ENCODE data around the gene SPEN.
A peak's percentile ranks its signal among the peaks of the same experiment; 100 is the strongest.
"Not testable (repeated sequence)": the region's sequence is repeated elsewhere in the genome, so short reads cannot be mapped to it uniquely, and the experiment has no call there.

SPEN gene

DNA sequence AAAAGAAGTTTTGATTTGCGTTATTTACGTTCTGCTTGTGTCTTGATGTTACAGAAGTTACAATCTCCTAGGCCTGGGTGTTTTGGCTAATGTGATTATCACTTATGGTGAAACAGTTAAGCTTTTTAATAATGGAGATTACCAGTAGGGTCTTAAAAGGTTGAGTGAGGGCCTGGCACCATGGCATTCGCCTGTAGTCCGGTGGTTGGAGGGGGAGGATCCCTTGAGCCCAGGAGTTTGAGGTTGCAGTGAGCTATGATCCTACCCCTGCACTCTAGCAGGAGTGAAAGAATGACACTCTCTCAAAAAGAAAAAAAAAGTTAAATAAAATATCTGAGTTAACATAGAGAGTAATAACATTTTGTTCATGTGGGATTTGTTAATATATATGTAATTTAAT, 8.8 kb upstream of the SPEN start:
- H3K4me3 ChIP-seq (ENCODE audit: low read depth, low read length): no peak overlapping the region
- no peak for DNase-seq (ENCODE audit: low read depth, low spot score)
- TF ChIP-seq, protein P1, sequence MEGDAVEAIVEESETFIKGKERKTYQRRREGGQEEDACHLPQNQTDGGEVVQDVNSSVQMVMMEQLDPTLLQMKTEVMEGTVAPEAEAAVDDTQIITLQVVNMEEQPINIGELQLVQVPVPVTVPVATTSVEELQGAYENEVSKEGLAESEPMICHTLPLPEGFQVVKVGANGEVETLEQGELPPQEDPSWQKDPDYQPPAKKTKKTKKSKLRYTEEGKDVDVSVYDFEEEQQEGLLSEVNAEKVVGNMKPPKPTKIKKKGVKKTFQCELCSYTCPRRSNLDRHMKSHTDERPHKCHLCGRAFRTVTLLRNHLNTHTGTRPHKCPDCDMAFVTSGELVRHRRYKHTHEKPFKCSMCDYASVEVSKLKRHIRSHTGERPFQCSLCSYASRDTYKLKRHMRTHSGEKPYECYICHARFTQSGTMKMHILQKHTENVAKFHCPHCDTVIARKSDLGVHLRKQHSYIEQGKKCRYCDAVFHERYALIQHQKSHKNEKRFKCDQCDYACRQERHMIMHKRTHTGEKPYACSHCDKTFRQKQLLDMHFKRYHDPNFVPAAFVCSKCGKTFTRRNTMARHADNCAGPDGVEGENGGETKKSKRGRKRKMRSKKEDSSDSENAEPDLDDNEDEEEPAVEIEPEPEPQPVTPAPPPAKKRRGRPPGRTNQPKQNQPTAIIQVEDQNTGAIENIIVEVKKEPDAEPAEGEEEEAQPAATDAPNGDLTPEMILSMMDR (IDR thresholded peaks at IDR 0.05; ENCODE audit: insufficient read depth, low read length, missing control alignments): no peak
- CTCF ChIA-PET: interaction anchor here (0.9 to 1.8 kb wide), 4 partner anchors 11 to 167 kb away, joined by 3 to 4 read pairs (median 3); no protein-coding TSS in a partner anchor
- POLR2A ChIA-PET: interaction anchor here (1.3 kb wide), 1 partner anchor 9 kb away, joined by 6 read pairs; the partner anchor contains the start of gene SPEN

DNA sequence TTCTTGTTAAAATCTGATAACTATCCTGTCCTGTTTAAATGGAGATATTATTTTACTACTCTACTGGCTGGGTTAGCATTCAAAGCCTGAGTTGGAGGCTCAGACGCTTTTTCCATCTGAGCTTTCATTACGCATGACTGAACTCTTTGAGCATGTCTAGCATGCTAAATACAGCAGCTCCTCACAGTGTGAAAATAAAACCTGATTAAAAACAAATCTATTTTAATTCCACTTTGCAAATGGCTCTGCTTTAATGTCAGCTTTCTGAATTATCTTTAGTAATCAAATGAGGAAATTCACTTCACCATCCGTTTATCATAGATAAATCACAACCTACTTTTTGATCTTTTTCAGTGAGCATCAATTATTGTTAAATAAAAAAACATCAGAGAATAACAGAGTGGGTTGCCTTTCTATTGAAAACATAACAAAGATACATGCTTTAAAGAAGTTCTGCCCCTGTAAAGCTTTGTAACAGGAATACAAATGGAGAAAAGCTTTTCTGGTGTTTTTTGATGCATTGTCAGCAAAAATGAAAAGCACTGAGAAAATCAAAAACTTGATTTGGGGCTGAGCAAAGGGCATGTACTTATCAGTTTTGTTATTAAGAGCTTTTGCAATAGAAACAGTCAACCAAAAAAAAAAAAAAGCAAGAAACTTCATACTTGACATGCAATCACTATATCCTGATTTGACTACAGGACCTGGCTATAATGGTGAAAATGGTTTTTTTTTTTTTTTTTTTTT, 3.5 kb upstream of the SPEN start:
- no peak for DNase-seq (ENCODE audit: low read depth, low spot score)
- H3K4me3 ChIP-seq (ENCODE audit: low read depth, low read length): no peak overlapping the region
- TF ChIP-seq, protein P1 (IDR thresholded peaks at IDR 0.05; ENCODE audit: insufficient read depth, low read length, missing control alignments): no peak
- CTCF ChIA-PET: interaction anchor here (0.6 to 2.2 kb wide), 6 partner anchors 10 to 28 kb away, joined by 3 to 7 read pairs (median 3); no protein-coding TSS in a partner anchor
- POLR2A ChIA-PET: no interaction called here

DNA sequence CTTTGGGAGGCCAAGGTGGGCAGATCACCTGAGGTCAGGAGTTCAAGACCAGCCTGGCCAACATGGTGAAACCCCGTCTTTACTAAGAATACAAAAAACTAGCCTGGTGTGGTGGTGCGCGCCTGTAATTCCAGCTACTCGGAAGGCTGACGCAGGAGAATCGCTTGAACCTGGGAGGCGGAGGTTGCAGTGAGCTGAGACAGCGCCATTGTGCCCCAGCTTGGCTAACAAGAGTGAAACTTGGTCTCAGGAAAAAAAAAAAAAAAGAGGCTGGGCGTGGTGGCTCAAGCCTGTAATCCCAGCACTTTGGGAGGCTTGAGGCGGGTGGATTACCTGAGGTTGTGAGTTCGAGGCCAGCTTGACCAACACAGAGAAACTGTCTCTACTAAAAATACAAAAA, 1.5 kb upstream of the SPEN start:
- DNase-seq (ENCODE audit: low read depth, low spot score); POLR2A ChIA-PET; H3K4me3 ChIP-seq (ENCODE audit: low read depth, low read length): not testable (repeated sequence)
- CTCF ChIA-PET: interaction anchor here (1.3 to 1.9 kb wide), 2 partner anchors 10 to 31 kb away, joined by 4 to 7 read pairs; no protein-coding TSS in a partner anchor

DNA sequence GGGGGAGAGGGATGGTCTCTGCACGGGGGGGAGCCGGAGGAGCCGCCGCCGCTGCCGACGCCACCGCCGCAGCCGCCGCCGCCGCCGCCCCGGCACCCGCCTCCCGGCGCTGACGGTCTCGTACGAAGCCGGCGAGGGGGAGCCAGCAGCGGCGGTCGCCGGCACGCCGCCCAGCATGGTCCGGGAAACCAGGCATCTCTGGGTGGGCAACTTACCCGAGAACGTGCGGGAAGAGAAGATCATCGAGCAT, 311 bp downstream of the SPEN start:
- ChIA-PET POLR2A (interaction anchor here (0.7 to 1.6 kb wide), 9 partner anchors 10 to 103 kb away, joined by 3 to 10 read pairs (median 4); no protein-coding TSS in a partner anchor), CTCF (interaction anchor here (1.3 to 1.4 kb wide), 3 partner anchors 29 to 56 kb away, joined by 4 to 6 read pairs (median 4); no protein-coding TSS in a partner anchor)
- TF ChIP-seq, protein P1 (IDR thresholded peaks at IDR 0.05; ENCODE audit: insufficient read depth, low read length, missing control alignments): no peak
- H3K4me3 ChIP-seq (ENCODE audit: low read depth, low read length): peak overlapping the region; percentile 92
- no peak for DNase-seq (ENCODE audit: low read depth, low spot score)

DNA sequence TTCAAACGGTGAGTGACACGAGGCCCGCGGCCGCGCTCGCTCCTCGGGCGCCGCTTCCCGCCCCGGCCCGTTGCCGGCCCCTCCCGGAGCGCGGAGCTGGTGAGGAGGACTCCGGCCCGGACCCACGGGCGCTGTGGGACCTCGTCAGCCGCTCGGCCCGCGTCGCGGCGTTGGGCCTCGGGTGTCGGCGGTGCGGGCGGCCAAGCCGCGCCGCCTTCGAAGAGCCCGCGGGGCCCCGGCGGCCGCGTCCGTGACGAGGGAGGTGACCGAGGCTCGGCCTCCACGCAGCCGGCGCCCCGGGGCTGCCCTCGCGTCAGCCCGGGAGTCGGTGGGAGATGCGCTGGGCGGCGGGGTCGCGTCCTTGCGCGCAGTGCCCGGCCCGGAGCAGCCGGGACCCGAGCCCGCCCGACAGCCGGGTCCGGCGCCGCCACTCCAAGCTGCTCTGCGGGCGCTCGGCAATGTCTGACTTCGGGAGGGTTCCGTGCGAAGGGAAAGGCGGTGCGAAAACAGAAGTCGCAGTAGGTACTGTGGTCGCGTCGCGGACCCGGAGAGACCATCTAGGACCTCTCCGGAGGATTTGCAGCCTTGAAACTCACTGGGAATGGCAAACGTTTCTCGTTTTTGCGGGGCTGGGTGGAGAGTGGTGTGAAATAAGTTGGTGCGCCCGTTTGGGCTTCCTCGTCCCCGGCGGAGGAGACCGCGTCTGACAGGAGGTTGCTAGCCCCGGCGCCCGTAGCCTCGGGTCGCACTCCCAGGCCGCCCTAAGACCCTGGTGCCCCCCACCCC, 829 bp downstream of the SPEN start:
- TF ChIP-seq, protein P1 (IDR thresholded peaks at IDR 0.05; ENCODE audit: insufficient read depth, low read length, missing control alignments): no peak
- ChIA-PET POLR2A (interaction anchor here (0.8 to 1.6 kb wide), 4 partner anchors 12 to 59 kb away, joined by 3 to 10 read pairs (median 4); no protein-coding TSS in a partner anchor), CTCF (interaction anchor here (0.6 to 2.6 kb wide), 7 partner anchors 11 to 146 kb away, joined by 3 to 7 read pairs (median 5); no protein-coding TSS in a partner anchor)
- DNase-seq (ENCODE audit: low read depth, low spot score): no peak
- peak overlapping the region; percentile 92 for H3K4me3 ChIP-seq (ENCODE audit: low read depth, low read length)

DNA sequence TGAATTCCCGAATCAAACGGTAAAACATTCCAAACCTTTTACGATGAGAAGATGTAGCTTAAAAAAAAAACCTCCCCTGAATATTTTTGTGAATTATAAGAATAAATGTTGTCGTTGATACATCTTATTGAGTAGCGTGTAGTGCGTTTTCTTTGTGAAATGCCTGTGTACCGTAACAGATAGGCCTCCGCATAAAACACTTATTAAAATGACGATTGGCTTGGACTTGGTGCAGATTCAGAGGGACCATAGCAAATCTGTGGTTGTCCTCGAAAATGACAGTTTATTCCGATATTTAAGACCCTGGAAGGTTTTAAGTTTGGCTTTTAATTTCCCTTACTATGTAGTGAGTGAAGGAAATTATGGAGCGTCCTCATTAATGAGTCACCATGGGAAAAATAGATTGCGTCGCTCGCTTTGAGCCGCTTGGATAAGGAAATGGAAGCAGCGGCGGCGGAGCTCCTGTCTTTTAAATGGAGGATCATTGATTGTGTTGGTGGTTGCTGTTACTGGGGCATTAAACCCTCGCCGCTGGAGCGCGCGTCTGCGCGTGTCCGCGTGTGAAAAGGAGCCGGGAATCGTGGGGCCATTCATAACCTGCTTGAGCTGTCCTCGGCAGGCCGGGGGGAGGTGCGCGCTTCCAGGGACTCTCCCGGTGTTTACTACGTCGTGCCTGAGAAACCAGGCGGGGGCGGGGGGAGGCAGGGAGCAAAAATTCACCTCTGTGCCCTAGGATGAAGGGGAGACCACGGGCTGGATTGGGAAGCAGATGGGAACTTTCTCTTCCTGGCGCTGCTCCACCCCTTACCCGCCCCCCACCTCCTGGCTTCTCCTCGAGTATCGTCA, 1.6 kb downstream of the SPEN start:
- CTCF ChIA-PET: interaction anchor here (0.6 to 2.6 kb wide), 6 partner anchors 10 to 145 kb away, joined by 3 to 7 read pairs (median 4); no protein-coding TSS in a partner anchor
- POLR2A ChIA-PET: interaction anchor here (0.7 to 1.0 kb wide), 2 partner anchors 29 to 100 kb away, joined by 3 read pairs; no protein-coding TSS in a partner anchor
- H3K4me3 ChIP-seq (ENCODE audit: low read depth, low read length): peak overlapping the region; percentile 92
- TF ChIP-seq, protein P1 (IDR thresholded peaks at IDR 0.05; ENCODE audit: insufficient read depth, low read length, missing control alignments): no peak
- no peak for DNase-seq (ENCODE audit: low read depth, low spot score)

All from AG04449 (cell line).